ENCODE results near the gene FGD5. TPM values are rescaled to one million over a fixed set of nuclear protein-coding genes. Genes with fewer than 3 reads are reported as not detected.
A peak's percentile ranks its signal among the peaks of the same experiment; 100 is the strongest.

The FGD5 gene
- total and polyA plus RNA-seq, 9 of the 15 experiments (the other 6 are each of a cell fraction or from before 2014, with no cell fraction given): 0.18 TPM; not detected in 8

DNA sequence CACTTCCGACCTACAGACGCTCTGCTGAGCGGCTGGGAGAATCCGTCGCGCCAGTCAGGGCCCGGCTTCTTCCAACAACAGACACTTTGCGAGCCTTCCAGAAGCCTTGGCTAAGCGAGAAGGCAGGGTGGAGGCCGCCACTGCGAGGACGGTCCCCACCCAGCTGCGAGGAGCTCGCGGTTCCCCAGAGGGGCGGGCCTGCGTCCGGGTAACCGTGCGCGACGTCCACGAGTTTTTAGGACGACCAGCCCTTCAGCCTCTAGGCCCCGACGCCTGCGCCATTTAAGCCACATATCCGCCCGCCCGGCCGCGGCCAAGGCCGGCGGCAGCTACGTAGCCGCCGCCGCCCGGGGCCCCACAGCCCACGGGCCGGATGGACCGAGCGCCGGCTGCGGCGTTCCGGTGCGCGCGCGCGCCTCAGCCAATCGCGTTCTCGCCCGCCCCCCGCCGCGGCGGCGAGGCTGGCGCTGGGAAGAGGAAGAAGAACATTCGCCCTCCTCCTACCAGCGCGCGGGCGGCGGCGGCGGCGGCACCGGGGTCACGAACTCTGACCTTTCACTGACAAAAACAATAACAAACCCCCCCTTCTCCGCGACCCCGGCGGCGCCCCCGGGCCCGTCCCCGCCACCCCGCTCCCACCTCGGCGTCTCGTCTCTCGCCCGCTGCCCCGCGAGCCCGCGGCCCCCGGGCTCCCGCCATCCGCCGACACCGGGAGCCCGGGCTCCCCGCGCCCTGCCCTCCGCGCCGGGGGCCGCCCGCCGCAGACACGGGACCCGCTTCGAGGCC is 128.5 kb downstream of the FGD5 start, which contains the start of gene NR2C2 (continued):
- TF ChIP-seq, protein P1, sequence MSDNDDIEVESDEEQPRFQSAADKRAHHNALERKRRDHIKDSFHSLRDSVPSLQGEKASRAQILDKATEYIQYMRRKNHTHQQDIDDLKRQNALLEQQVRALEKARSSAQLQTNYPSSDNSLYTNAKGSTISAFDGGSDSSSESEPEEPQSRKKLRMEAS (CRISPR knock-in tag; IDR thresholded peaks at IDR 0.05): peak; percentile 77
- TF ChIP-seq WHSC1 (IDR thresholded peaks at IDR 0.05; ENCODE audit: low read length) (no peak), ETV5 (CRISPR knock-in tag; IDR thresholded peaks at IDR 0.05; ENCODE audit: low read depth) (0 out of 2 replicates have a peak, but pooled peaks have one; percentile 33), U2AF2 (optimal IDR thresholded peaks at IDR 0.05; ENCODE audit: low read depth, low read length) (no peak), SMAD2 (IDR thresholded peaks at IDR 0.05; ENCODE audit: low read depth, low read length) (no peak), ZNF79 (CRISPR knock-in tag; IDR thresholded peaks at IDR 0.05; ENCODE audit: low read depth) (no peak), SRSF3 (IDR thresholded peaks at IDR 0.05; ENCODE audit: insufficient read depth, low read length) (no peak), HMG20A (CRISPR knock-in tag; conservative IDR thresholded peaks at IDR 0.05) (no peak), L3MBTL2 (IDR thresholded peaks at IDR 0.05) (peak; percentile 88), KLF10 (CRISPR knock-in tag; IDR thresholded peaks at IDR 0.05) (no peak), LCOR (CRISPR knock-in tag; IDR thresholded peaks at IDR 0.05) (no peak), HDAC1 (IDR thresholded peaks at IDR 0.05) (peak in 1 of 2 experiments; percentile 88; a peak in 2 of 4 replicates), ZNF184 (CRISPR knock-in tag; IDR thresholded peaks at IDR 0.05) (no peak), CBX3 (IDR thresholded peaks at IDR 0.05; ENCODE audit: borderline replicate concordance in 1 of 2, low read length in 2 of 2) (no peak), HIVEP1 (CRISPR knock-in tag; IDR thresholded peaks at IDR 0.05) (no peak), MYC (IDR thresholded peaks at IDR 0.05; ENCODE audit: low read depth, low read length) (peak; percentile 71), MYC (CRISPR knock-in tag; IDR thresholded peaks at IDR 0.05; ENCODE audit: borderline replicate concordance, low read depth) (no peak), CEBPG (CRISPR knock-in tag; IDR thresholded peaks at IDR 0.05) (peak; percentile 41; the same call in 1 of the 2 replicates), CEBPG (tag; conservative IDR thresholded peaks at IDR 0.05 in 1 of 2, IDR thresholded peaks at IDR 0.05 in 1 of 2) (no peak; a peak in 1 of 4 replicates)
- TF ChIP-seq, protein P2, sequence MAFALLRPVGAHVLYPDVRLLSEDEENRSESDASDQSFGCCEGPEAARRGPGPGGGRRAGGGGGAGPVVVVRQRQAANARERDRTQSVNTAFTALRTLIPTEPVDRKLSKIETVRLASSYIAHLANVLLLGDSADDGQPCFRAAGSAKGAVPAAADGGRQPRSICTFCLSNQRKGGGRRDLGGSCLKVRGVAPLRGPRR (CRISPR knock-in tag; IDR thresholded peaks at IDR 0.05): no peak
- TF ChIP-seq, protein P3, sequence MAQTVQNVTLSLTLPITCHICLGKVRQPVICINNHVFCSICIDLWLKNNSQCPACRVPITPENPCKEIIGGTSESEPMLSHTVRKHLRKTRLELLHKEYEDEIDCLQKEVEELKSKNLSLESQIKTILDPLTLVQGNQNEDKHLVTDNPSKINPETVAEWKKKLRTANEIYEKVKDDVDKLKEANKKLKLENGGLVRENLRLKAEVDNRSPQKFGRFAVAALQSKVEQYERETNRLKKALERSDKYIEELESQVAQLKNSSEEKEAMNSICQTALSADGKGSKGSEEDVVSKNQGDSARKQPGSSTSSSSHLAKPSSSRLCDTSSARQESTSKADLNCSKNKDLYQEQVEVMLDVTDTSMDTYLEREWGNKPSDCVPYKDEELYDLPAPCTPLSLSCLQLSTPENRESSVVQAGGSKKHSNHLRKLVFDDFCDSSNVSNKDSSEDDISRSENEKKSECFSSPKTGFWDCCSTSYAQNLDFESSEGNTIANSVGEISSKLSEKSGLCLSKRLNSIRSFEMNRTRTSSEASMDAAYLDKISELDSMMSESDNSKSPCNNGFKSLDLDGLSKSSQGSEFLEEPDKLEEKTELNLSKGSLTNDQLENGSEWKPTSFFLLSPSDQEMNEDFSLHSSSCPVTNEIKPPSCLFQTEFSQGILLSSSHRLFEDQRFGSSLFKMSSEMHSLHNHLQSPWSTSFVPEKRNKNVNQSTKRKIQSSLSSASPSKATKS (CRISPR knock-in tag; IDR thresholded peaks at IDR 0.05): no peak
- TF ChIP-seq, protein P4, sequence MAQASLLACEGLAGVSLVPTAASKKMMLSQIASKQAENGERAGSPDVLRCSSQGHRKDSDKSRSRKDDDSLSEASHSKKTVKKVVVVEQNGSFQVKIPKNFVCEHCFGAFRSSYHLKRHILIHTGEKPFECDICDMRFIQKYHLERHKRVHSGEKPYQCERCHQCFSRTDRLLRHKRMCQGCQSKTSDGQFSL (CRISPR knock-in tag; IDR thresholded peaks at IDR 0.05): peak; percentile 85; the same call in 1 of the 2 replicates
- TF ChIP-seq, protein P4 (tag; IDR thresholded peaks at IDR 0.05): peak in 1 of 2 experiments; percentile 72; a peak in 1 of 4 replicates
- TF ChIP-seq, protein P5, sequence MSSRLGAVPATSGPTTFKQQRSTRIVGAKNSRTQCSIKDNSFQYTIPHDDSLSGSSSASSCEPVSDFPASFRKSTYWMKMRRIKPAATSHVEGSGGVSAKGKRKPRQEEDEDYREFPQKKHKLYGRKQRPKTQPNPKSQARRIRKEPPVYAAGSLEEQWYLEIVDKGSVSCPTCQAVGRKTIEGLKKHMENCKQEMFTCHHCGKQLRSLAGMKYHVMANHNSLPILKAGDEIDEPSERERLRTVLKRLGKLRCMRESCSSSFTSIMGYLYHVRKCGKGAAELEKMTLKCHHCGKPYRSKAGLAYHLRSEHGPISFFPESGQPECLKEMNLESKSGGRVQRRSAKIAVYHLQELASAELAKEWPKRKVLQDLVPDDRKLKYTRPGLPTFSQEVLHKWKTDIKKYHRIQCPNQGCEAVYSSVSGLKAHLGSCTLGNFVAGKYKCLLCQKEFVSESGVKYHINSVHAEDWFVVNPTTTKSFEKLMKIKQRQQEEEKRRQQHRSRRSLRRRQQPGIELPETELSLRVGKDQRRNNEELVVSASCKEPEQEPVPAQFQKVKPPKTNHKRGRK (tag; IDR thresholded peaks at IDR 0.05): no peak

Measured in K562 (cell line).